ENCODE measurements around the gene SLC49A4. TPM values are rescaled to one million over a fixed set of nuclear protein-coding genes. Genes with fewer than 3 reads are reported as not detected.

Gene SLC49A4
- total and polyA plus RNA-seq, 12 donors = 3.1 to 19.7 (median 15.3) TPM

DNA sequence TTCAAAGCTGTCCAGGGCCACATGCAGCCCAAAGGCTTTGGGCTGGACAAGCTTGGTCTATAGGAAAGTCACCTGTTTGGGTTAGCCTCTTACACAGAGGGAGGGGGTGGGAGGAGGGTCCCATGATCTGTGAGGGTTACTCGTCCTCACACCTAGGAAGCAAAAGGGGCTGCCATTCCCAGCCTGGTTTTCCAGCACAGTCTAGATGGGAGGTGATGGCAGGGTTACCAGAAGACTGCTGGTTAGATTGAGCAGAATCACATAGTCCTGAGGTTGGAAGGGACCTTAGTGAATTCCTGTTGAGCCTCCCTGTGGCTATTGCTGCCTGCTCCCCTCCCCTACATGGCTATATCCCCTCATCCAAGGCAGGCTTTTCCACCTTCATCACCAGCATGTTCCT lies 130.9 kb downstream of the SLC49A4 start:
- intact Hi-C loops (cut with DNase I) = no loop called here
- H3K4me3 ChIP-seq = no peak overlapping the region
- TF ChIP-seq, protein P1, sequence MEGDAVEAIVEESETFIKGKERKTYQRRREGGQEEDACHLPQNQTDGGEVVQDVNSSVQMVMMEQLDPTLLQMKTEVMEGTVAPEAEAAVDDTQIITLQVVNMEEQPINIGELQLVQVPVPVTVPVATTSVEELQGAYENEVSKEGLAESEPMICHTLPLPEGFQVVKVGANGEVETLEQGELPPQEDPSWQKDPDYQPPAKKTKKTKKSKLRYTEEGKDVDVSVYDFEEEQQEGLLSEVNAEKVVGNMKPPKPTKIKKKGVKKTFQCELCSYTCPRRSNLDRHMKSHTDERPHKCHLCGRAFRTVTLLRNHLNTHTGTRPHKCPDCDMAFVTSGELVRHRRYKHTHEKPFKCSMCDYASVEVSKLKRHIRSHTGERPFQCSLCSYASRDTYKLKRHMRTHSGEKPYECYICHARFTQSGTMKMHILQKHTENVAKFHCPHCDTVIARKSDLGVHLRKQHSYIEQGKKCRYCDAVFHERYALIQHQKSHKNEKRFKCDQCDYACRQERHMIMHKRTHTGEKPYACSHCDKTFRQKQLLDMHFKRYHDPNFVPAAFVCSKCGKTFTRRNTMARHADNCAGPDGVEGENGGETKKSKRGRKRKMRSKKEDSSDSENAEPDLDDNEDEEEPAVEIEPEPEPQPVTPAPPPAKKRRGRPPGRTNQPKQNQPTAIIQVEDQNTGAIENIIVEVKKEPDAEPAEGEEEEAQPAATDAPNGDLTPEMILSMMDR (IDR thresholded peaks at IDR 0.05) = no peak
- no peaks in the 10 kb centered on the region for H3K9me3 ChIP-seq
- WGBS, 2 donors = 86 to 89% methylated on average over 1 of the region's 1 CpG
- peaks cover 0 to 5% (median 0%) of the 10 kb centered on the region in 9 donors for H3K36me3 ChIP-seq
- H3K4me1 ChIP-seq = peaks cover 0 to 10% (median 0%) of the 10 kb centered on the region in 9 donors
- H3K27me3 ChIP-seq = peaks cover 0 to 40% (median 7%) of the 10 kb centered on the region in 7 donors
- DNase-seq = no peak
- H3K27ac ChIP-seq = no peak overlapping the region
- no peak for ATAC-seq

DNA sequence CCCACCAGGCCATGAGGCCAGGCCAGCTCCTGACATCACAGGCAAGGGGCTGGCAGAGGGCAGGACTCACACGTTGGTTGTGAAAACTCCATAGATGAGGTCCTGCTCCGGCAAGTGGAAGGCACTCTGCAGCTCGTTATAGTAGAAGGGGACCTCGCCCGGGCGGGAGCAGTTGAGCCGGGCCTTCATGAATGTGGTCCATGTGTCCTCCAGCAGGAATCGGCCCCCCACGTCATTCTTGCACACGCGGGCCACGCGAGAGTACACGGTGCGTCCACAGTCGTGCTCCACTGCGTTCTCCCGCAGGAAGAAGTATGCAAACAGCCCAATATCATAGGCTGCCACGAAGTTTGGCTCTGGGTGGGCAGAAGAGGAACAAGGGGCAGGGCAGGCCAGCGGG lies 131.5 kb downstream of the SLC49A4 start:
- intact Hi-C loops (cut with DNase I) = no loop called here
- no peak for ATAC-seq
- TF ChIP-seq, protein P1 (IDR thresholded peaks at IDR 0.05) = no peak
- peaks cover 0 to 10% (median 0%) of the 10 kb centered on the region in 9 donors for H3K4me1 ChIP-seq
- H3K27me3 ChIP-seq = peaks cover 0 to 35% (median 7%) of the 10 kb centered on the region in 7 donors
- 91 to 92% methylated on average over 20 of the region's 20 CpGs for WGBS, 2 donors
- DNase-seq = no peak
- no peak overlapping the region for H3K4me3 ChIP-seq
- H3K27ac ChIP-seq = no peak overlapping the region
- no peaks in the 10 kb centered on the region for H3K9me3 ChIP-seq
- H3K36me3 ChIP-seq = peaks cover 0 to 5% (median 0%) of the 10 kb centered on the region in 9 donors

DNA sequence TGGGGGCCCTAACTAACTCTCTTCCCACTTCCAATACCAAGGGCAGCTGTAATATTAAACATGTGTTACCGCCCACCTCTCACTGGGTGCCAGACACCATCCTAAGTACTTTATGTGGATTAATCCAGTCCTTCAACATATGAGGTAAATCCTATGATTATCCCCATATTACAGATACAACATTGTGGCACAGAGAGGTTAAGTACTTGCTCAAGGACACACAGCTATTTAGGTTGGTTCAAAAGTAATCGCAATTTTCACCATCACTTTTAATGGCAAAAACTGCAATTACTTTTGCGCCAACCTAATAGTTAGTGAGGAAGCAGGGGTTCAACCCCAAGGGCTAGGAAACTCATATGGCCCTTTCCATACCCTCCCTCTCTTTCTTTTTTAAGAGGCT lies 131.9 kb downstream of the SLC49A4 start:
- Histone ChIP-seq H3K27ac (no peak overlapping the region), H3K4me3 (no peak overlapping the region), H3K4me1 (peaks cover 0 to 10% (median 0%) of the 10 kb centered on the region in 9 donors), H3K9me3 (no peaks in the 10 kb centered on the region), H3K36me3 (peaks cover 0 to 4% (median 0%) of the 10 kb centered on the region in 9 donors), H3K27me3 (peaks cover 0 to 30% (median 6%) of the 10 kb centered on the region in 7 donors)
- intact Hi-C loops (cut with DNase I) = no loop called here
- DNase-seq = no peak
- no peak for ATAC-seq
- TF ChIP-seq, protein P1 (IDR thresholded peaks at IDR 0.05) = no peak
- 96 to 100% methylated on average over 3 of the region's 3 CpGs for WGBS, 2 donors

DNA sequence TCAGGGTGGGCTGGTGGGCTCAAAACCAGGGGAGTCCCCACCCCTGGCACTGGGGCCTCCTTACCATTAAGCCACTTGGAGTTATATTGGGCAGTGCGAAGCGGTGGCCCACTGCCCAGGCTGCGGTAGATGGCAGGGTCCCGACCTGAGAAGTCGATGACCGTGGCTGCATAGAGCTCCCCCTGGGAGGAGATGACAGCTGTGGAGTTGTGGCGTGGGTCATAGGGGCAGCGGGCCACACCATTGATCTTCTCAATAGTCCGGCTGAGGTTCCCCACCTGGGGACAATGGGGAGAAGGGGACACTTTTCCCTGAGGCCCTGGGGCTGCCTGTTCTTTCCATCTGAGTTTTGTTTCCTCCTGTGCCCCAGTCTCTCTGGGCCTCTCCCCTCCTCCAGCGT lies 132.9 kb downstream of the SLC49A4 start:
- ATAC-seq (no peak), DNase-seq (no peak)
- 92 to 94% methylated on average over 10 of the region's 10 CpGs for WGBS, 2 donors
- H3K27me3 ChIP-seq = peaks cover 0 to 21% (median 0%) of the 10 kb centered on the region in 7 donors
- TF ChIP-seq, protein P1 (IDR thresholded peaks at IDR 0.05) = no peak
- no peak overlapping the region for H3K27ac ChIP-seq
- peaks cover 0 to 16% (median 0%) of the 10 kb centered on the region in 9 donors for H3K4me1 ChIP-seq
- no peaks in the 10 kb centered on the region for H3K36me3 ChIP-seq
- intact Hi-C loops (cut with DNase I) = no loop called here
- H3K4me3 ChIP-seq = no peak overlapping the region
- H3K9me3 ChIP-seq = no peaks in the 10 kb centered on the region

Data from heart right ventricle (tissue), 16 donors.